Keratinocyte (primary cell): Measurements from ENCODE around the gene APOD. TPM values are rescaled to one million over a fixed set of nuclear protein-coding genes. Genes with fewer than 3 reads are reported as not detected.

Source experiments
- DNase-seq: peaks from one replicate; pipeline ENCODE4 v3.0.0-alpha.2; 2011; ENCODE audit warnings: low read depth, missing footprints, low spot score
- FAIRE-seq: peaks from 2 replicates; lab custom pipeline; 2011; peaks lifted over from hg19 to GRCh38; lab: Jason Lieb, UNC
- H2AFZ ChIP-seq: 2 replicates; pipeline ENCODE4 v1.6.0; 2012; ENCODE audit warnings: low read length, control low read depth, inconsistent platforms; ENCODE audit not compliant: control insufficient read depth
- H3K27ac ChIP-seq: 2 replicates; pipeline ENCODE4 v1.5.1; 2011; ENCODE audit warnings: low read length; ENCODE audit not compliant: control insufficient read depth, insufficient read depth
- H3K27me3 ChIP-seq: 3 replicates; pipeline ENCODE4 v1.6.0; 2011; ENCODE audit warnings: low read length; ENCODE audit not compliant: control insufficient read depth, insufficient read depth; ENCODE audit errors: extremely low read depth
- H3K36me3 ChIP-seq, 2 experiments: 2 replicates in 1 of 2; 3 replicates in 1 of 2; pipeline ENCODE4 v1.5.1; 2011; ENCODE audit warnings: low read length in 2 of 2, mild to moderate bottlenecking in 1 of 2; ENCODE audit not compliant: control insufficient read depth in 2 of 2, insufficient read depth in 2 of 2; ENCODE audit errors: extremely low read depth in 1 of 2
- H3K4me1 ChIP-seq: 3 replicates; pipeline ENCODE4 v1.5.1; 2011; ENCODE audit warnings: low read length; ENCODE audit not compliant: control insufficient read depth, insufficient read depth; ENCODE audit errors: extremely low read depth
- H3K4me2 ChIP-seq: 3 replicates; pipeline ENCODE4 v1.6.0; 2011; ENCODE audit warnings: low read depth, low read length; ENCODE audit not compliant: control insufficient read depth, insufficient read depth; ENCODE audit errors: extremely low read depth
- H3K4me3 ChIP-seq, 3 experiments: fragments of 200-600 bp in 1 of 3; sonication (generic) in 1 of 3; 2 replicates in 2 of 3; 3 replicates in 1 of 3; pipeline ENCODE4 v1.5.1; 2011 to 2016; ENCODE audit warnings: low read length in 3 of 3, mild to moderate bottlenecking in 3 of 3, control low read depth in 2 of 3, inconsistent platforms in 1 of 3, low read depth in 1 of 3, mixed read lengths in 1 of 3, mixed run types in 1 of 3, moderate library complexity in 1 of 3; ENCODE audit not compliant: control insufficient read depth in 2 of 3, insufficient read depth in 2 of 3; ENCODE audit errors: extremely low read depth in 1 of 3
- H3K79me2 ChIP-seq: 2 replicates; pipeline ENCODE4 v1.6.0; 2012; ENCODE audit warnings: low read length; ENCODE audit not compliant: control insufficient read depth, insufficient read depth
- H3K9ac ChIP-seq: 3 replicates; pipeline ENCODE4 v1.6.0; 2011; ENCODE audit warnings: low read length; ENCODE audit not compliant: control insufficient read depth, insufficient read depth; ENCODE audit errors: extremely low read depth
- H3K9me1 ChIP-seq: 3 replicates; pipeline ENCODE4 v1.6.0; 2011; ENCODE audit warnings: low read length; ENCODE audit not compliant: control insufficient read depth, insufficient read depth; ENCODE audit errors: extremely low read depth
- H3K9me3 ChIP-seq: 2 replicates; pipeline ENCODE4 v1.5.1; 2012; ENCODE audit warnings: low read depth, low read length; ENCODE audit not compliant: control insufficient read depth
- H4K20me1 ChIP-seq: 3 replicates; pipeline ENCODE4 v1.6.0; 2011; ENCODE audit warnings: low read length; ENCODE audit not compliant: control insufficient read depth, insufficient read depth; ENCODE audit errors: extremely low read depth
- CTCF ChIP-seq, 3 experiments: IDR thresholded peaks in 1 of 3; conservative IDR thresholded peaks in 1 of 3; optimal IDR thresholded peaks in 1 of 3; 2 replicates in 2 of 3; 3 replicates in 1 of 3; pipeline versions ENCODE3 to v1.5.1; 2011; ENCODE audit warnings: low read length in 3 of 3, mild to moderate bottlenecking in 3 of 3, moderate library complexity in 2 of 3, control low read depth in 1 of 3, inconsistent platforms in 1 of 3; ENCODE audit not compliant: insufficient read depth in 2 of 3; ENCODE audit errors: extremely low read depth in 1 of 3
- EZH2 ChIP-seq: IDR thresholded peaks from one replicate; pipeline ENCODE4 v1.6.1; 2012; ENCODE audit warnings: inconsistent platforms, mild to moderate bottlenecking, low read length, moderate library complexity
- dilution Hi-C: fragments of 300-500 bp; cut with MboI; formaldehyde crosslinking; loops from one replicate; pipeline ENCODE4 v1.7.0; 2020; ENCODE audit warnings: low sequenced_read_pairs; ENCODE audit not compliant: extremely low pct_ligation_motif_present
- polyA plus RNA-seq, 5 experiments: library from polyadenylated mRNA; depleted of rRNA in 3 of 5; stranded (reverse) in 3 of 5; stranded (forward) in 1 of 5; unstranded in 1 of 5; fragments of >200 nt; gene quantifications; 1 replicate in 1 of 5; 2 replicates in 3 of 5; 3 replicates in 1 of 5; pipeline versions ENCODE4 v1.2.1 to v1.2.3, GENCODE V29; 2011 to 2012; ENCODE audit warnings: missing spikeins in 2 of 5, low read depth in 1 of 5, low replicate concordance in 1 of 5

The APOD gene
- polyA plus RNA-seq, 1 donor (not counting 4 experiments of a cell fraction or from before 2014, with no cell fraction given), result not detected

GRCh38 chr3:195587824-195588223, 4.1 kb upstream of the APOD start:
- FAIRE-seq (no peak), DNase-seq (no peak)
- peaks cover 5% of the 10 kb centered on the region for H3K27me3 ChIP-seq
- no peaks in the 10 kb centered on the region for H3K36me3 ChIP-seq
- no peaks in the 10 kb centered on the region for H3K9me3 ChIP-seq
- no peak overlapping the region for H3K4me3 ChIP-seq
- H3K9me1 ChIP-seq, result no peaks in the 10 kb centered on the region
- H3K9ac ChIP-seq, result no peak overlapping the region
- H3K4me1 ChIP-seq, result peaks cover 3% of the 10 kb centered on the region
- H3K79me2 ChIP-seq, result no peaks in the 10 kb centered on the region
- no peak for TF ChIP-seq EZH2
- TF ChIP-seq CTCF (optimal IDR thresholded peaks at IDR 0.05 in 1 of 3, IDR thresholded peaks at IDR 0.05 in 1 of 3, conservative IDR thresholded peaks at IDR 0.05 in 1 of 3; ENCODE audit: extremely low read depth in 1 of 3, insufficient read depth in 2 of 3, low read length in 3 of 3), result no peak
- H4K20me1 ChIP-seq, result no peaks in the 10 kb centered on the region
- no peak overlapping the region for H3K27ac ChIP-seq
- no peak overlapping the region for H2AFZ ChIP-seq
- H3K4me2 ChIP-seq, result no peak overlapping the region
- dilution Hi-C loops, result no loop called here

GRCh38 chr3:195587406-195587805, 3.7 kb upstream of the APOD start:
- H3K27me3 ChIP-seq, result peaks cover 5% of the 10 kb centered on the region
- no peak overlapping the region for H2AFZ ChIP-seq
- H3K4me2 ChIP-seq, result no peak overlapping the region
- no peaks in the 10 kb centered on the region for H3K79me2 ChIP-seq
- dilution Hi-C loops, result no loop called here
- no peaks in the 10 kb centered on the region for H3K9me3 ChIP-seq
- FAIRE-seq (no peak), DNase-seq (no peak)
- H3K27ac ChIP-seq, result no peak overlapping the region
- no peaks in the 10 kb centered on the region for H4K20me1 ChIP-seq
- TF ChIP-seq EZH2, result no peak
- TF ChIP-seq CTCF (optimal IDR thresholded peaks at IDR 0.05 in 1 of 3, IDR thresholded peaks at IDR 0.05 in 1 of 3, conservative IDR thresholded peaks at IDR 0.05 in 1 of 3; ENCODE audit: extremely low read depth in 1 of 3, insufficient read depth in 2 of 3, low read length in 3 of 3), result no peak
- H3K9ac ChIP-seq, result no peak overlapping the region
- no peaks in the 10 kb centered on the region for H3K36me3 ChIP-seq
- H3K9me1 ChIP-seq, result no peaks in the 10 kb centered on the region
- no peak overlapping the region for H3K4me3 ChIP-seq
- peaks cover 3% of the 10 kb centered on the region for H3K4me1 ChIP-seq
